NCI-H2196 (cell line): ENCODE measurements around the gene NEDD8.
A peak's percentile ranks its signal among the peaks of the same experiment; 100 is the strongest.

Experiments used
- DNase-seq: peaks from one replicate; lab custom pipeline; 2025; ENCODE audit not compliant: unreplicated experiment; lab: John Stamatoyannopoulos, UW

The NEDD8 gene

GRCh38 chr14:24198814-24199524 is 33.2 kb downstream of the NEDD8 start:
- DNase-seq, result no peak

DNA sequence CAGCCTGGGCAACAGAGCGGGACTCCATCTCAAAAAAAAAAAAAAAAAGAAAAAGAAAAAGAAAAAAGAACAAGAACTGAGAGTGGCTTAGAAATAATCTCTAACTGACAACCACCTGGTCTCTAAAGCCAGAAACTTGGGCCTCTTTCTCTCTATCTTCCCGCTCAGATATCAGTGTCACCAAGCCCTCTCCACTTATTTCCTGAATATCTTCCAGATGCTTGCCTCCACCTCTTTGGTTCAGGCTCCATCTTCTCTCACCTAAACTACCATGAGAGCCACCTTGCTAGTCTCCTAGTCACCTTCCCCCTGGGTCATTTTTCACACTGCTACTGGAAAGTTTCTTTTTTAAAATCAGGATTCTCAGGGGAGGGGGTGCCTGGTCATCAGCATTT is 35.1 kb downstream of the NEDD8 start:
- no peak for DNase-seq

DNA sequence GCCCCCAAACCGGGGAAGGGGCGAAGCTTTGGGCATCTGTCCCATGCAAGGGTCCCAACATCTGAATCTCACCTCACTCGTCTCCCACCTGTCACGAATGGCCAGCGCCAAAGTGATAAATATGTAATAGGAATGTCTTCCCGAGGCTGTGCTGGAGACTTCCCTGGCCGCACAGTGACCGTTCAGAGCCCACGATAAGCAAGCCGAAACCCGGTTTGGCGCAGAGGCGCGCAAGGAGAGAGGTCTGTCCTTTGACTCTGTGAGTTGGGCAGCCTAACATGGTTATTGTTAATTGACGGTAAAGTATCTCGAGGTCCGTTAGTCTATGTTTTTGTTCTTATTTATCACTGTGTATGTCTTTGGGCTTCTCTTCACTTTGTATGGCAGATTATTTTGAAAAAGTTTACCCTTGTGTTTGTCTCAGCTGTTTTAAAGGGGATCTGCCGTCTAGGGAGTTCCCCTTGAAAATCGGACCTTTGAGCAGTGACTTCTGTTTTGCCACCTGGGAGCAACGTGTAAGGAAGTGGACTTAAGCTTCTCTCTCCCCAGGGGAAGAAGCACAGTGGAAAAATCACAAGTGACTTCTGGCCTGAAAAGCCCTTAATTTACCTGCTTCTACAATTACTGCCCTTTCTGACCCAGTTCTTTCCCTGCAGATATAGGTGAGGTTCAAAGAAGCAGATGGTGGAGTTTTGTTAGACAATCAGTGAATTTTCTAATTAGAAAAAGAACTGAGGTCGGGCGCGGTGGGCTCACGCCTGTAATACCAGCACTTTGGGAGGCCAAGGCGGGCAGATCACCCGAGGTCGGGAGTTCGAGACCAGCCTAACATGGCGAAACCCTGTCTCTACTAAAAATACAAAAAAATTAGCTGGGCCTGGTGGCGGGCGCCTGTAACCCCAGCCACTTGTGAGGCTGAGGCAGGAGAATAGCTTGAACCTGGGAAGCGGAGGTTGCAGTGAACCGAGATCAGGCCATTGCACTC is 35.8 kb downstream of the NEDD8 start:
- DNase-seq, result peak; percentile 11

DNA sequence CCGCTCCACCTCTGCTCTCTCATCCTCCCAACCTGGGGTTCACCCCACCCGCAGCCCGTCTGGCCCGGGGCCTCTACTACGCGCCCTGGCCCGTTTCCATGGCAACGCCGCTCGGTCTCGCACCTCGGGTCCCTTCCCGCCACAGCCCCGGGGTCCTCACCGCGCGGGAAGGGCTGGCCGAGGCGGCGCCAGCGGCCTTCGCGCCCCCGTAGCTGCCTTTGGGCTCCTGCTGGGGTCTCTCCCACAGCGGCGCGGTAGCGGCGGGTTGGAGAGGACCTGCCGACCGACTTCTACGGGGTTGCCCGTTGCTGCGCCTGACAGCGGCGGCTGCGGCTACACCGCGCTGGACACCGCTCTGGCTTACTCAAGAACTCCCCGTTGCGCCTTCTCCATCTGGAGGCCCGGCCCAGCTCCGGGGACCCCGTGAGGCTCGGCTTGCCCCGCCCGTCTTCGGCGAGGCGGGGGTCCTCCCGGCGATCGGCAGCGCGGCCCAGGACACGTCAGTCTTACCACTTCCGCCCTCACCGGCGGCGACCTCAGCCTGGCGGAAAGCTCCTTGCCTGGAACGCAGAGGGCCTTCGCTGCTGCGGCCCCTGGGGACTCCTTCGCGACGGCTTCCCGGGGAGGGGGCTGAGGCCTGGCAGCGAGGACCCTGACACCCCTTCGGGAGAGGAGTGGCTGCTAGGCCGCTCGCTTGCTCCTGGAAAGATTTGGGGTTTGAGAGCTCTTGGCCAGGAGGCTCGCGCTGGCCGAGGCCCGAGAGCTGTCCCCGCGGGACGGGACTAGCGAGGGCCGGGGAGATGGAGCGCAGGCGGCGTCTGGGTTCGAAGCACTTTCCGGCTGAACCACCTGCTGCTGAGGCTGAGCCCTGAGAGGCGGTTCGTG is 36.7 kb downstream of the NEDD8 start, which contains the start of gene TM9SF1:
Gene TM9SF1 (minus strand): TSS at position 256 of the 885 bp plus-strand sequence. CDS start 422 bp downstream, outside the sequence.
- peak; percentile 78 for DNase-seq

- no peak for DNase-seq
Measured at GRCh38 chr14:24194873-24195185, 37.3 kb downstream of the NEDD8 start.

GRCh38 chr14:24194186-24194872 is 37.8 kb downstream of the NEDD8 start:
- no peak for DNase-seq

DNA sequence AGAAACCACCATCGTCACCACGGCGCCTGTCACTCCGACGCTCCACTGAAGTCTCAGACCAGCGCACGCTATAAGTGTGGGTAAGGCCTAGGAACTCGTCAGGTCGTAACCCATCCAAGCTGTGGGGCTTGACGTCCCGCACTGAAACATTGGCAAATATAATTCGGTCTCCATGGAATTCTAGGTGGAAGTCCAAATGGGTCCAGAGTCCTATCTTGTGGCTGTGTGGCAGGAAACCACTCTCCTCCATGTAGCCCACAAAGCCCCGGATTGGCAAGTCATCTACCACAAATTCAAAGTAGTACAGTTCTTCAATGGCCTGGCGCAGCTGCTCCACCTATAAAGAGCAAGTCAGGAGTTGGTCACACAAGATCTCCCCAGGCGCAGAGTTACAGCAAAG is 39.2 kb downstream of the NEDD8 start:
- DNase-seq, result no peak

DNA sequence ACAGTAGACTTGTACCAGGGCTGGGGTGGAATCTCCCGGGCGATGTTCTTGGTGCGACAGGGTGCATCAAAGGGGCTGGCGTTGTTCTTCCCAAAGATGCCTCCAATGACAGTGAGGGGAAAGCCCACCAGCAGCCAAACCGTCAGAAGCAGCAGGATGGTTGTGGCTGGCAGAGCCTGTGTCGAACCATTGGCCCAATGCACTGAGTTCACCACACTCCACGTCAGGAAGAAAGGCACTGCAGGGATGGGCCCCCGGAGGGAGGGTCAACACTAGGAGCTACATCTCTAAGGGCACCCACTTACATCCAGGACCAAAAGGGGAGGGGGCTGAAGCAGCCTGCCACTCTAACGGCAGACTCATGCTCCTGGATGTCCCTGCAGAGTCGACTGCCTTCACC is 41.8 kb downstream of the NEDD8 start:
- no peak for DNase-seq

- no peak for DNase-seq
Measured at GRCh38 chr14:24189460-24189859, 42.7 kb downstream of the NEDD8 start.

DNA sequence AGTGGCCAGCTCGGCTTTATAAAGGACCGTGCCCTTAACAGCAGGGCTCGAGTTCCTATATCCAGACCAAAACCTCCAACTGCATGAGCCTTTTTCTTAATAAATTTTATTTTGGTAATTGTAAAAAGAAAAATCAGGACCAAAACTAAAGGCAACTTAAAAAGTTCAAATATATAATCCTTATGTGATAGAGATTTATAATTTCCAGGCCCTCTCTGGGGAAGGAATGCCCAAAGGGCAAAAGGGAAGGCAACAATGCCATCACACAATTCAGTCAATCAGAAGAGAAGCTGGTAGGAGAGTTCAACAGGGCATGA is 43.1 kb downstream of the NEDD8 start:
- DNase-seq, result no peak

DNA sequence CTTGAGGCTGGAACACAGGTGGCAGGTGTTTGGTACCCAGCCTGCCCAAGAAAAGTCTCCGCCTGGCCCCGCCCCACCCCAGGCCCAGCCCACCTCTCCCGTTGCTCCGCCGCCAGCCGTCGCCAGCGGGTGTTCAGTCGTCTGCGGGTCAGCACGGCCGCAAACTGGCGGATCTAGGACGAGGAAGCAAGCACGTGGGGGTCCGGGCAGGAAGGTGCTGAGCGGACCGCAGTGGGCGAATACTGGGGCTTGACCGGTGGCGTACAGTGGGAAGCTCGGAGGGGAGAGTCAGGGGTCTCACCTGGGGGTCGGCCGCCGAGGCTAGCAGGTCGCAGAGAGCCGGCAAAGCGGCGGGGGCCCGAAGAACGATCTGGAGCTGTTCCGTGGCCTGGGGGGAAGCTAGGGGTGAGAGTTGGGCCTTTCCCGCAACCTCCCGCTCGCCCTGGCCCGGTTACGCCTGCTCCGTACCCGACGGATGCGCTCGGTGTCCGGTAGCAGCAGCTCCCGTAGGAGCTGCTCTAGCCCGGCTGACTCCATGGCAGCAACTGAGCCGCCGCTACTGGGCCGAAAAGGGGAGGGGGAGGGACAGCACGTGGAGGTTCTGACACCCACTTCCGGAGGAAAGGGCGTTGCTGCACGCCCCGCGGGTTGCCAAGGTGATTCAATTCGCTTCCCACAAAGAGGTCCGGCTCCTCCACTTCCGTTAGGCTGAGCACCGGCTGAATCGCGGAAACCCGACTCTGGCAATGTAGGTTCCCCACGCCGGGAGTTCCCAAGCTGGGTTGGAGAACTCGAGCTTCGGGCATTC is 43.7 kb downstream of the NEDD8 start, which contains the start of gene IPO4:
Gene IPO4 (minus strand): TSS at position 566 of the 808 bp plus-strand sequence. CDS start 29 bp downstream, at position 537.
- peak; percentile 98 for DNase-seq

- no peak for DNase-seq
Measured at GRCh38 chr14:24187539-24187915, 44.6 kb downstream of the NEDD8 start.

DNA sequence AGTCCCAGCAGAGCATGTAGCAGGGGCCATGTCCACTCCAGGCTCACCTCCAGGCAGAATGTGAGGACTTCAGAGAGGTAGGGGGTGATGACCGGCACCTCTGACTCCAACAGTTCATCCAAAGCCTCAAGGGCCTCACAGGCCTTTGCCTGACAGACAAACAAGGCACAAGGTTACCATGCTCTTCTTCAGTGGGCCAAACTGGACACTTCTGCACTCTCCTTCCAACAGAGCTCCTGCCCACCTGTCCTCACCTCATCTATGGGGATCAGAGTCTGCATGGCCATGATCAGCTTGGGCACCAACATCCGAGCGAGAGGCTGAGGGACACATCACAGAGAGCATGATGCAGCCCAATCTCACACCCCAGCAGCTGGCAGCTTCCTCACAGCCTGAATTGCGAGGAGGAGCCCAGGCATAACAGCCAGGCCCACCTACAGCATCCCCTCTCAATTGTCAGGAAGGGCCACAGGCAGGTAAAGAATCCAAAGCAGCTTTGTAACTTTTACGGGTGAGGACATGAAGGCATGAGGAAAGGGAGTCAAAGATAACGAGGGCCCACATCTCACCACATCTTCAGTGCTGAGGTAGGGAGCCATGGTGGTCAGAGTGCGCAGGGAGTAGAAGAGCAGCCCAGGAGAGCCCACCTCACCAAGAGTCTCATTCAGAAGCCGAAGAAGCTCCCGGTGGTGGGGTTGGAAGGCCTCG is 45.2 kb downstream of the NEDD8 start:
- no peak for DNase-seq

DNA sequence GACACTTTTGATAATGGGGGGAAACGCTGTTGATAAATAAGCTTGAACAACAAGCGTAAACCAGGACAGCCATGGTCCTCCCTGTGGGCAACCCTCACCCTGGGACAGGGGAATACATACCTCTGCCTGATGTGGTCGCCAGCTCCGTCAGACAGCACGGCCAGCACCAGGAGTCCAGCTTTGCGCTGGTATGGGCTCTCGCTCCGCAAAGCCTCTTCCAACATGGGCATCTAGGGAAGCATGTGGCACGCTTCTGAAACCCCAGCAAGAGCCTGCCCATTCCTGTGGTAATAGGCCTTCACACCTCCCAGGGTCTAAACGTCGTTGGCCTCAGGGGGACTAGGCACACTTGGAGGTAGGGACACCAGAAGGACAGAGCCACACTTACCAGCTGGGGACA is 46.4 kb downstream of the NEDD8 start:
- DNase-seq, result no peak

GRCh38 chr14:24185026-24185425 is 47.1 kb downstream of the NEDD8 start:
- DNase-seq, result no peak

GRCh38 chr14:24184104-24184970 is 47.8 kb downstream of the NEDD8 start:
- no peak for DNase-seq

DNA sequence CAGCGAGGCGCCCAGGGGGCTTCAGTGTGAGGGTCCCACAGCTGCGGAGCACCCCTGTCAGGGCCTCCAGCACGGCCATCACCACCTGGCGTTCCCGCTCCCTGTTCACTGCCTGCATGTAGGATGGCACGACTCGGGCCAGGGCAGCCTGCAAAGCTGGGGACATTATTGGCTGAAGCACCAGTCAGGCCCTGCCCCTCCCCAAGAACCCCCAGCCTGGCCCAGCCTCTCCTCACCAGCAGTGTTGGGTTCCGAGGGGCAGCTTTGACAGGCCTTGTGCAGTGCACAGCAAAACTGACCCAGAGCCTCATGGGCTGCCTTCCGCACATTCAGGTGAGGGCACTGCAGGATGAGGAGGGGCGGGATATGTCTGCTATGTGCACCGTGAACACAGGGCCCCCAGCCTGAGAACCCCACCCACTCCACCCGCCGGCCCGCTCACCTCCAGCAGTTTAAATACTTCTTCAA is 49.1 kb downstream of the NEDD8 start:
- no peak for DNase-seq
